OCI-LY3 (cell line): ENCODE data around the gene SERPINB8.

ENCODE experiments used
- EZH2phosphoT487 ChIP-seq: fragments of 200-600 bp; shearing (Covaris generic); IDR thresholded peaks from 2 replicates; pipeline ENCODE4 v1.6.1; 2018; ENCODE audit warnings: antibody characterized with exemption, mixed run types, low read depth
- TF ChIP-seq, protein P1 (sequence below): fragments of 200-600, 300-600 bp; sonication (generic); IDR thresholded peaks from 2 replicates; pipeline ENCODE4 v1.5.1; 2014; ENCODE audit warnings: antibody characterized with exemption, low read length, low read depth

- TF ChIP-seq, protein P1, sequence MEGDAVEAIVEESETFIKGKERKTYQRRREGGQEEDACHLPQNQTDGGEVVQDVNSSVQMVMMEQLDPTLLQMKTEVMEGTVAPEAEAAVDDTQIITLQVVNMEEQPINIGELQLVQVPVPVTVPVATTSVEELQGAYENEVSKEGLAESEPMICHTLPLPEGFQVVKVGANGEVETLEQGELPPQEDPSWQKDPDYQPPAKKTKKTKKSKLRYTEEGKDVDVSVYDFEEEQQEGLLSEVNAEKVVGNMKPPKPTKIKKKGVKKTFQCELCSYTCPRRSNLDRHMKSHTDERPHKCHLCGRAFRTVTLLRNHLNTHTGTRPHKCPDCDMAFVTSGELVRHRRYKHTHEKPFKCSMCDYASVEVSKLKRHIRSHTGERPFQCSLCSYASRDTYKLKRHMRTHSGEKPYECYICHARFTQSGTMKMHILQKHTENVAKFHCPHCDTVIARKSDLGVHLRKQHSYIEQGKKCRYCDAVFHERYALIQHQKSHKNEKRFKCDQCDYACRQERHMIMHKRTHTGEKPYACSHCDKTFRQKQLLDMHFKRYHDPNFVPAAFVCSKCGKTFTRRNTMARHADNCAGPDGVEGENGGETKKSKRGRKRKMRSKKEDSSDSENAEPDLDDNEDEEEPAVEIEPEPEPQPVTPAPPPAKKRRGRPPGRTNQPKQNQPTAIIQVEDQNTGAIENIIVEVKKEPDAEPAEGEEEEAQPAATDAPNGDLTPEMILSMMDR = peak; percentile 81
- no peak for TF ChIP-seq EZH2phosphoT487
Measured at GRCh38 chr18:63974991-63975390, 5.1 kb downstream of the SERPINB8 start.
